SK-N-SH (cell line): ENCODE results near the gene CD81.

Experiments
- CTCF ChIP-seq: fragments of 200-600 bp; sonication (generic); IDR thresholded peaks from 2 replicates; pipeline ENCODE4 v1.6.1; 2017; ENCODE audit warnings: antibody characterized with exemption, mild to moderate bottlenecking, moderate library complexity
- POLR2AphosphoS5 ChIP-seq: IDR thresholded peaks from 2 replicates; pipeline ENCODE4 v1.6.1; 2012; ENCODE audit warnings: low read depth, low read length
- SMC3 ChIP-seq: IDR thresholded peaks from 2 replicates; pipeline ENCODE4 v1.6.1; 2012; ENCODE audit warnings: low read depth, low read length, improper control_type of control experiment
- USF2 ChIP-seq: fragments of 150-350 bp; IDR thresholded peaks from 2 replicates; pipeline ENCODE4 v1.6.1; 2017; ENCODE audit warnings: antibody characterized with exemption, low read length, low read depth, borderline replicate concordance

GRCh38 chr11:2388431-2389376 lies 11.6 kb downstream of the CD81 start:
- TF ChIP-seq CTCF, result no peak
- TF ChIP-seq SMC3, result no peak
- TF ChIP-seq USF2, result no peak
- TF ChIP-seq POLR2AphosphoS5, result no peak
